Stimulated activated CD8-positive, alpha-beta memory T cell treated with anti-CD3 and anti-CD28 coated beads, Interleukin-7, amount 100 ng/mL, for 1 hour (primary cell): ENCODE results near the gene OAF.
"Not testable (repeated sequence)": the region's sequence is repeated elsewhere in the genome, so short reads cannot be mapped to it uniquely, and the experiment has no call there.

Source experiments
- DNase-seq, 2 donors: peaks; one replicate each; pipeline ENCODE4 v3.0.0-alpha.2; 2020; ENCODE audit warnings: low read depth in 2 of 2

The OAF gene

GRCh38 chr11:120241277-120241676, 30.4 kb downstream of the OAF start:
- no peak for DNase-seq

DNA sequence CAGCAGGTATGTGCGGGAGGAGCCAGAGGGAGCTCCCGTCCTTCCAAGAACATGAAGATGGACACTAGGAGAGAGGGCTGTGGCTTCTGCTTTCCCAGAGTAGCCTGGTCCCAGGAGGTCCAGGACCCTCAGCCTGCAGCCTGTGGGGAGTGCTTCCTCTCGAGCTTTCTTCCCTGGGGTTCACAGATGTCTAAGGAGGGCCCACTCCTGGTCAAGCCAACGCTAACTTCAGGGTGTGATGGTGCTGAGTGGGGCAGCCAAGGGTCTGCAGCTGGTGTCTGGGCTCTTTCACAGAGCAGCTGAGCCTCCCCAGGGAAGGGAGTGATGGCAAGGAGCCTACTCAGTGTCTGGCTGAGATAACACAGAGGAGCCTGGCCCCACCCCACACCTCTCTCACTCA, 32.4 kb downstream of the OAF start:
- DNase-seq: no peak

- DNase-seq: no peak
Observed at GRCh38 chr11:120244476-120245365, 33.9 kb downstream of the OAF start.

- no peak for DNase-seq
Observed at GRCh38 chr11:120245434-120245833, 34.6 kb downstream of the OAF start.

GRCh38 chr11:120248551-120249278, 37.9 kb downstream of the OAF start:
- DNase-seq: no peak

DNA sequence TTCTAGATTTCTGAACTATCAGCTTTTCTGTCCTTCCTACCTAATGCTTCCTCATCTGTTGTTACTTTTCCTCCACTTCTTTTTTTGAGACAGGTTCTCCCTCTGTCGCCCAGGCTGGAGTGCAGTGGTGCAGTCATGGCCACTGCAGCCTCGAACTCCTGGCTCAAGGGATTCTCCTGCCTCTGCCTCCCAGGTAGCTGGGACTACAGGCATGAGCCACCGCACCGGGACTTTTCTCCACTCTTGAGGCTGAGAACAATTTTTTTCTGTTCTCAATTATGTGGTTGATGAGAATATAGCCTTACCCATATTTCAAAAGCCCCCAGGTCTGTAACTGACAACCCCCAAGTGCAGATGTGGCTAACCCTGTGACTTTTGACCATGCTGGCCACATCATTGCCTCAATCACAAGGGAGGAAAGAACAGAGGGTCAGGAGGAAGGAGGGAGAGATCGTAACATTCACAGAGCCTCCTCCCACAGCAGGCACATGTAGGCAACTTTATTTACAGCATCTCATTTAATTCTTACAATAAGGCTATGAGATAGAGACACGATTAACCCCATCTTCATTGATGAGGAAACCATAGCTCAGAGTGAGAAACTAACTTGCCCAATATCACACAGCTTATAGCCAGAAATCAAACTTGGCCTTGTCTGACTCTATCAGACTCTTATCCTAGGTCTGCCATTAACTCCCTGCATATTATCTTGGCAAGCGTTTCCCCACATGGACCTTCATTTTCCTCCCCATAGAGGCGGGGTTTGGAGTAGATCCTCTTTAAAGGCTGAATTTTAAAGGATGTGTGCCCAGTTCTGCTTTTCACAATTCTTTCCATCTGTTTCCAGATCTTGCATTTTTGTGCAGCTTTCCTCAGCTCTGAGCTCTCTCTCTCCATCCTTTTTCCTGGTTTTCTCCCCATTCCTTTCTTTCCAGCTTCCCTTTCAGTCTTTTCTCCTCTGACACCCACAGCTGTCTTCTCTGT, 38.7 kb downstream of the OAF start:
- no peak for DNase-seq

DNA sequence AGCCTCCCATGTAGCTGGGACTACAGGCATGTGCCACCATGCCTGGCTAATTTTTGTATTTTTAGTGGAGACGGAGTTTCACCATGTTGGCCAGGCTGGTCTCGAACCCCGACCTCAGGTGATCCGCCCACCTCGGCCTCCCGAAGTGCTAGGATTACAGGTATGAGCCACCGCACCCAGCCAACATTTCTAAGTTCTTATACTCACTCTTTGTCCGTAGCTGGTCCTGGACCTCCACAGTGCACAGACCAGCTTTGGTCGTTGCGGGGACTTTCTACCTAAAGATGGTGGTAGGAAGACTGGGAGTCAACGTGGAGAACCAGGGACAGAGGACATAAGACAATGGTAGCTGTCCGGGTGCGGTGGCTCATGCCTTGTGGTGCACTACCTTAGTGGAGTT, 42.5 kb downstream of the OAF start:
- not testable (repeated sequence) for DNase-seq

- no peak for DNase-seq
Observed at GRCh38 chr11:120254788-120255518, 44.1 kb downstream of the OAF start.

DNA sequence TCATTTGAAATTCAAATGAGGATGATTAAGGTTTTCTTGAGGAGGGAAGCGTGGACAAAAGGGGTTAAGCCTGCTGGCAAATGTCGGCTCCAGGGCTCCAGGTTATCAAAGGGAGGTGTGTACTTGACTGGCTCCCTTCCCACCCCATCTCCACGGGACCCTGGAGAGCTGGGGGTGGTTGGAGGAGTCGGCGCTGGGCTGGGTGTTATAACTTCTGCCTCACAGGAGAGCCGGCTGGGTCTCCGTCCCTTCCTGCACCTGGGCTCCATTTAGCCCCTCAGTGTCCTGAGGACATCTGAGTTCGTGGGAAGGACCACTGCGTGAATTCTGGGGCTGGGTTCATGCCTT, 44.7 kb downstream of the OAF start:
- DNase-seq: no peak

GRCh38 chr11:120256178-120256577, 45.3 kb downstream of the OAF start:
- DNase-seq: no peak

- no peak for DNase-seq
Observed at GRCh38 chr11:120256779-120257178, 45.9 kb downstream of the OAF start.

DNA sequence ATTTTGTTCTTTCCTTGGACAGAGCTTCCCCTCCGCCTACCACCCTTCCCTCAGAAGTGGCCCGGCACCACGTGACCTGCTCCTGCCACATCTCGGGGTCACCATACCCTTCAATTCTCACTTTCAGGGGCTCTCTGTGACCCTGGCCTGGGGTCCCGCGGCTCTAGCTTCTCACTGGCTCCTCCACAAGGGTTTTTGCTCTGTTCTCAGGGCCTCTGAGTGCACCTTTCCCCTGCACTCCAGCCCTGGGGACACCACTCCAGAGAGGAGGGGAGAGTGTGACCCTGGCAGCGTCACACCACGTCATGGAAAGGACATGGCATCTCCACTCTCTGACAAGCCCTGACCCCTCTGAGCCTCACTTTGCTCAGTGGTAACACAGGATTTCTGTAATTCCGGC, 46.5 kb downstream of the OAF start:
- DNase-seq: no peak

GRCh38 chr11:120258661-120259060, 47.8 kb downstream of the OAF start:
- no peak for DNase-seq

DNA sequence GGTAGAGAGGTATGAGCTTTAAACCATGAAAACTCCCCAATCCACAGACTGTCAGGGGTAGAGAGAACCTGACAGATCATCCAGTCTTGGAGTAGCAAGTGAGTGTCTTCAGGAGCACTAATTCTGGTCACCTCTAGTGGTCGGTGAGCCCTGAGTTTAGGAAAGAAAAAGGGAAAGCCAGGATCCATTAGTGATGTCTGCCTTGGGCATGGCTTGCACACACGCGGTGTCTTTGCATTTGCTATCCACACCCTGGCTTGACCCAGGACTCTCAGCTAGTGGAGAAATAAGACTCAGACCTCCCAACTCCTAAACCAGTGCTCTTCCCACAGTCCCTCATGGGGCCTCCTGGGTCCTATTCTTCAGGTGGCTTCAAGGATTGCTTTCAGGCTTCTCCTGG, 48.4 kb downstream of the OAF start:
- no peak for DNase-seq

GRCh38 chr11:120259988-120260565, 49.2 kb downstream of the OAF start:
- no peak for DNase-seq

DNA sequence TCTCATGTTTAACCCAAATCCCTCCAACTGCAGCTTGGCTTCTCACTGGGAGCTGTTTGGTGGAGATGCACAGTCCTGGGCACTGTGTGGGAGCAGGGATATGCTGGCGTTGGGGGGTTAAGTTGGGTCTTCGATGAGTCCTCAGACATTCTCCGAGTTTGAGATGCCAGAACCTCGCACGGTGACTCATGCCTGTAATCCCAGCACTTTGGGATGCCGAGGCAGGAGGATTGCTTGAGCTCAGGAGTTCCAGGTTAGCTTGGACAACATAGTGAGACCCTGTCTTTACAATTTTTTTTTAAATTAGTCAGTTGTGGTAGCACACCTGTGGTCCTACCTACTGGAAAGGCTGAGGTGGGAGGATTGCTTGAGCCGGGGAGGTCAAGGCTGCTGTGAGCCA, 49.8 kb downstream of the OAF start:
- DNase-seq: no peak

- no peak for DNase-seq
Observed at GRCh38 chr11:120261321-120261720, 50.5 kb downstream of the OAF start.

GRCh38 chr11:120261931-120262330, 51.1 kb downstream of the OAF start:
- DNase-seq: no peak

GRCh38 chr11:120267319-120267718, 56.5 kb downstream of the OAF start:
- no peak for DNase-seq

GRCh38 chr11:120268686-120269085, 57.9 kb downstream of the OAF start:
- no peak for DNase-seq

DNA sequence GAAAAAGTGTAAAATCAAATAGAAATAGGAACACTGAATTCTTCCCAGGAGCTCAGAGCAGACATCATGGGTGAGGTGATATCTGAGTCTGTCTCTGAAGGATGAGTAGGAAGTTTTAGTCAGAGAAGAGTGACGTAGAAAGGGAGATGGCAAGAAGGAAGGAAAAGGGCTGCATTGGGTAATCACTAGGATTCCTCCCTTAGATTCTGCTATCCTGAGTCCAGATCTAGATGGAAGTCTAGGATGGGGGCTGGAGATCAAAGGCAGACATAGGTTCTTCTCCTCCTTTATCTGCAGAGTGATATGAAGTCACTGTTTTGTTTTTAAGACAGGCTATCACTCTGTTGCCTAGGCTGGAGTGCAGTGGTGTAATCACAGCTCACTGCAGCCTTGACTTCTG, 59.6 kb downstream of the OAF start:
- no peak for DNase-seq
